Activated B cell treated with CpG ODN at 0.5 μM for 24 hours (primary cell): ENCODE measurements around the gene OTOP2. TPM values are rescaled to one million over a fixed set of nuclear protein-coding genes. Genes with fewer than 3 reads are reported as not detected.

ENCODE experiments used
- ATAC-seq: fragments of 200-7000 bp; cut with Tn5 transposase; one replicate; pipeline ENCODE4 v1.10.0; 2021; ENCODE audit warnings: low read depth, mild to moderate bottlenecking, moderate library complexity
- CTCF ChIA-PET: fragments of 350-600 bp; sonication (Branson Sonifier 250); formaldehyde crosslinking; loops from one replicate; lab custom pipeline; 2021; ENCODE audit warnings: antibody characterized with exemption; lab: Charles Lee
- POLR2A ChIA-PET: fragments of 350-600 bp; sonication (Branson Sonifier 250); formaldehyde crosslinking; loops from one replicate; lab custom pipeline; 2021; ENCODE audit warnings: antibody characterized with exemption; lab: Charles Lee
- DNase-seq: peaks from one replicate; pipeline ENCODE4 v3.0.0; 2022
- H3K27ac Mint-ChIP-seq: one replicate; pipeline ENCODE4 v1.8.0; 2020; ENCODE audit warnings: mixed read lengths
- H3K27me3 Mint-ChIP-seq: one replicate; pipeline ENCODE4 v1.8.0; 2021; ENCODE audit warnings: mixed read lengths
- H3K36me3 Mint-ChIP-seq: one replicate; pipeline ENCODE4 v1.8.0; 2021; ENCODE audit warnings: low read depth, mixed read lengths
- H3K4me1 Mint-ChIP-seq: one replicate; pipeline ENCODE4 v1.8.0; 2021; ENCODE audit warnings: mixed read lengths
- H3K4me3 Mint-ChIP-seq: one replicate; pipeline ENCODE4 v1.8.0; 2020; ENCODE audit warnings: mild to moderate bottlenecking, mixed read lengths
- H3K9me3 Mint-ChIP-seq: one replicate; pipeline ENCODE4 v1.8.0; 2020; ENCODE audit warnings: mixed read lengths
- intact Hi-C: fragments of 100-400 bp; cut with micrococcal nuclease; formaldehyde crosslinking; loops from one replicate; pipeline ENCODE4 v1.15.1; 2024
- total RNA-seq: library from RNA; stranded (reverse); gene quantifications from 2 replicates; pipeline ENCODE4 v1.2.3, GENCODE V29; 2022
- TF ChIP-seq, protein P1 (sequence below): fragments of 200-600 bp; IDR thresholded peaks from one replicate; pipeline ENCODE4 v1.8.0; 2022; ENCODE audit warnings: antibody characterized with exemption, mild to moderate bottlenecking

OTOP2 gene
- total RNA-seq, 1 donor from 2014 or later = not detected

DNA sequence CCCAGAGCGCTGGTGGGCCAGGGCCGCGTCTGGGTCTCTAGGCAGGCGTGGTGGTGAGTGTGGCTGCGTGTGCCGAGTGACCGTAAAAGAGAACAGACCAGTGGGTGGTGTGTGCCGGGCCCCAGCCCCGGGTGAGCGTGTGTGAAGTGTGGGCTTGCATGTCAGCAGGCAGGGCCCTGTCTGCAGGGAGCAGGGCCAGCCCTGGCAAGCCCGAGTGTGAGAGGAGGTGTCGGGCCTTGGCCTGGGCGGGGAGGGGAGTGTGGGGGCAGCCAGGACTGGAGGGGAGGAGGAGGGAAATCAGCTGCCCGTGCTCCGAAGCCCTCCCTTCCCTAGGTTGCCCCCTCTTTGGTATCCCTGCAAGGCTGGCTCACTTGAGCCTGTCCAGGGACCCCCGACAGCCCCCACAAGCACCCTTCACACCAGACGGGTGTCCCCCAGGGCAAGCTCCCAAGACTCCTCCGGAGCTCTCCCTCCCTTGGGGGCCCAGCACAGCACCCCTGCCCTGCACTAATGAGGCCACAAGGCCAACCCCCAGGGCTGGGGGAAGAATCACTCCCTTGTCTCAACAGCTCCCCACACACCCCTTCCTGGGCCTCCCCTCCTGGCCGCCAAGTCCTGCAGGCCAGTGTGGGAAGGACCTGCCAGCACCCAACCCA is 2.9 kb upstream of the OTOP2 start:
- no peaks in the 10 kb centered on the region for H3K36me3 Mint-ChIP-seq
- DNase-seq (no peak), ATAC-seq (no peak)
- H3K4me1 Mint-ChIP-seq = peaks cover 21% of the 10 kb centered on the region
- H3K4me3 Mint-ChIP-seq = no peak overlapping the region
- H3K27ac Mint-ChIP-seq = peak overlapping the region; percentile 35
- H3K9me3 Mint-ChIP-seq = no peaks in the 10 kb centered on the region
- ChIA-PET CTCF (no interaction called here), POLR2A (no interaction called here)
- H3K27me3 Mint-ChIP-seq = peaks cover 53% of the 10 kb centered on the region
- intact Hi-C loops = loop anchor here (5.0 kb wide), 1 partner anchor 286 kb away; the partner anchor contains the start of gene NUP85
- TF ChIP-seq, protein P1, sequence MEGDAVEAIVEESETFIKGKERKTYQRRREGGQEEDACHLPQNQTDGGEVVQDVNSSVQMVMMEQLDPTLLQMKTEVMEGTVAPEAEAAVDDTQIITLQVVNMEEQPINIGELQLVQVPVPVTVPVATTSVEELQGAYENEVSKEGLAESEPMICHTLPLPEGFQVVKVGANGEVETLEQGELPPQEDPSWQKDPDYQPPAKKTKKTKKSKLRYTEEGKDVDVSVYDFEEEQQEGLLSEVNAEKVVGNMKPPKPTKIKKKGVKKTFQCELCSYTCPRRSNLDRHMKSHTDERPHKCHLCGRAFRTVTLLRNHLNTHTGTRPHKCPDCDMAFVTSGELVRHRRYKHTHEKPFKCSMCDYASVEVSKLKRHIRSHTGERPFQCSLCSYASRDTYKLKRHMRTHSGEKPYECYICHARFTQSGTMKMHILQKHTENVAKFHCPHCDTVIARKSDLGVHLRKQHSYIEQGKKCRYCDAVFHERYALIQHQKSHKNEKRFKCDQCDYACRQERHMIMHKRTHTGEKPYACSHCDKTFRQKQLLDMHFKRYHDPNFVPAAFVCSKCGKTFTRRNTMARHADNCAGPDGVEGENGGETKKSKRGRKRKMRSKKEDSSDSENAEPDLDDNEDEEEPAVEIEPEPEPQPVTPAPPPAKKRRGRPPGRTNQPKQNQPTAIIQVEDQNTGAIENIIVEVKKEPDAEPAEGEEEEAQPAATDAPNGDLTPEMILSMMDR = no peak

DNA sequence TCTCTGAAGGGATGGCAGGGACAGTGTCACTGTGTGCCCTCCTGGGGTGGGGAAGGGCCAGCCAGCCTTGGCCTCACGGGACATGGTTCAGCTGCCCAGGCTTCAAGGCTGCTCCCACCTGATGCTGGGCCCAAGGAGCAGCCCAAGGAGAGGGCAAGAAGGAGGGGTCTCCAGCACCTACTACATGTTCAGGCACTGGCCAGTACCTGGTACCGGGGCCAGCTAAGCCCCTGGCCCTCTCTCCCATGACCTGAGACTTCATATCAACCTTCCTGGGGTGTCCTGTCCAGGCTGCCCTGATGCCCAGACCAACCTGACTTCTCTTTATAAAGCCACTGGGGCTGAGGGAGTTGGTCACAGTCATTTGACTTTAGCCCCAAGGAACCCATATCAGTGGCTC is 2.3 kb upstream of the OTOP2 start:
- ChIA-PET CTCF (no interaction called here), POLR2A (no interaction called here)
- H3K4me3 Mint-ChIP-seq = no peak overlapping the region
- ATAC-seq = no peak
- no peaks in the 10 kb centered on the region for H3K36me3 Mint-ChIP-seq
- H3K9me3 Mint-ChIP-seq = no peaks in the 10 kb centered on the region
- DNase-seq = no peak
- intact Hi-C loops = loop anchor here (5.0 kb wide), 1 partner anchor 286 kb away; the partner anchor contains the start of gene NUP85
- TF ChIP-seq, protein P1 = no peak
- H3K27ac Mint-ChIP-seq = no peak overlapping the region
- H3K27me3 Mint-ChIP-seq = peaks cover 52% of the 10 kb centered on the region
- peaks cover 21% of the 10 kb centered on the region for H3K4me1 Mint-ChIP-seq

DNA sequence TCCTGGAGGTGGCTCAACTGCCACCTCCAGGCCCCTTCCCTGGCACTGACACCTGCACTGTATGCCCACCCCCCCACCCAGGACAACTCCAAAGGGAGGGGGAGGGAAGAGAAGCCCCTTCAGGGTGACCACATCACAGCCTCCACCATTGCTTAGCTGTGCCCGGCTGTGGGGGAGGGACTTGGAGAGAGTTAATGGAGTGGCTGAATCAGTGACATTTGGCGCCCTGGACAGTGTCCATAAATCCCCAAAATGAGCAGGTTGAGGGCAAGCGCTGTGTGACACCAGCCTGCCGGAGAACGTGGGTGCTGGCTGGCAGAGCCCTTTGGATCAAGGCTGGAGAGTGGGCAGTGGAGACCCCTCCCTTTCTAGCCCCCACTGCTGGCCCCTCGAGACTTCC is 1.9 kb upstream of the OTOP2 start:
- no peak for ATAC-seq
- Mint-ChIP-seq H3K36me3 (no peaks in the 10 kb centered on the region), H3K27ac (no peak overlapping the region), H3K9me3 (no peaks in the 10 kb centered on the region), H3K27me3 (peaks cover 49% of the 10 kb centered on the region), H3K4me3 (no peak overlapping the region), H3K4me1 (peaks cover 21% of the 10 kb centered on the region)
- ChIA-PET CTCF (no interaction called here), POLR2A (no interaction called here)
- intact Hi-C loops = loop anchor here (5.0 kb wide), 1 partner anchor 285 kb away; the partner anchor contains the start of gene NUP85
- DNase-seq = no peak
- TF ChIP-seq, protein P1 = no peak

DNA sequence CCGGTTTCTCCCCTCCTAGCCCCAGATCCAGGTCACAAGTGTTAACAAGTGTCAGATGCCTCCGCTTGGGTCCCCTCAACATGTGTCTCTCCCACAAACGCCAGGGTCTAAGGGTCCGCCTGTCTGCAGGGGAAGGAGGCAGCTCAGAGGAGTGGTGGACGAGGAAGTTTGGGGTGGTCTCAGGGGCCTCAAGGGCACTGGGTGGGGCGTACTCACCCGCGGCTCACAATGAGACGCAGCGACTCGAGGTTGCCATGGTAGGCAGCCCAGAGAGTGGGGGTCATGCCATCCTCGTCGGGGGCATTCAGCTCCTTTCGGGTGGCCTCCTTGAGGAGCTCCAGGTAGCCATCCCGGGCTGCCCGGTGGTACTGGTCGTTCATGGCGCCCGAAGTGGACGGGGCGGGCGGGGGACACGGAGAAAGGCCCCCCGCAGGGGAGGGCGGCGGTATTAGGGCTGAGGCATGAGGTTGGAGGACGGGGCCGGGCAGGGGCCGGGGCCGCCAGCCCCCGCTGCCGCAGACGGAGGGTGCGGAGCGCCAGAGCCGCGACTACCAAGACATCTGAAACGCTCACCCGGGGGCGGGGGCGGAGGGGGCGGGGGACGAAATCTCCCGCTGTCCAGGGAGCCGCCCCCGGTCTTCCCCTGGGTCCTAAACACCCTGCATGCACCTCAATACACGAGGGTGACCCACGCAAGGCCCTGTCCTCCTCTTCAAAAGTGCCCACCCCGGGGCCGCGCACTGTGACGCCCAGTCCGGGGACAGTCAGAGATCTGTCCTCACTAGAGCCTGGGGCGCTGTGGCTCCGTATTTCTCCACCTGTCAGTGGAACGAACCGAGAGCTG is 1.2 kb upstream of the OTOP2 start, which contains the start of gene USH1G:
TSS of gene USH1G (minus strand) at position 562 of the 844 bp plus-strand sequence. CDS start at position 380, 182 bp downstream.
- DNase-seq = peak; percentile 28
- Mint-ChIP-seq H3K4me1 (peaks cover 21% of the 10 kb centered on the region), H3K27me3 (peaks cover 53% of the 10 kb centered on the region)

More for the DNA sequence above, 1.2 kb upstream of the OTOP2 start, which contains the start of gene USH1G:
- peak; percentile 32 for ATAC-seq
- POLR2A ChIA-PET = no interaction called here
- H3K36me3 Mint-ChIP-seq = no peaks in the 10 kb centered on the region
- TF ChIP-seq, protein P1 = no peak
- no peaks in the 10 kb centered on the region for H3K9me3 Mint-ChIP-seq
- intact Hi-C loops = loop anchor here (1.0 to 5.0 kb wide), 2 partner anchors 35 to 284 kb away; partner anchors contain the start of gene NUP85
- H3K4me3 Mint-ChIP-seq = peak within 1 kb of the TSS; percentile 63
- H3K27ac Mint-ChIP-seq = no peak within 1 kb of the TSS
- CTCF ChIA-PET = interaction anchor here (1.1 to 1.7 kb wide), 2 partner anchors 35 to 38 kb away, joined by 4 to 5 read pairs; no protein-coding TSS in a partner anchor
